Peyer's patch (tissue), 4 donors: Measurements from ENCODE around the gene TTC22.

Source experiments
- CTCF ChIP-seq, 6 experiments: fragments of 450-650 bp in 4 of 6; fragments of 200-600 bp in 2 of 6; sonication (generic) in 1 of 6; IDR thresholded peaks; one replicate each; pipeline ENCODE4 v1.5.1; 2017 to 2019; ENCODE audit warnings: antibody characterized with exemption in 6 of 6, mild to moderate bottlenecking in 3 of 6, moderate library complexity in 1 of 6
- POLR2A ChIP-seq, 2 donors: fragments of 450-650 bp; IDR thresholded peaks; one replicate each; pipeline ENCODE4 v1.5.1; 2017; ENCODE audit warnings: antibody characterized with exemption in 2 of 2, mild to moderate bottlenecking in 2 of 2, moderate library complexity in 2 of 2

DNA sequence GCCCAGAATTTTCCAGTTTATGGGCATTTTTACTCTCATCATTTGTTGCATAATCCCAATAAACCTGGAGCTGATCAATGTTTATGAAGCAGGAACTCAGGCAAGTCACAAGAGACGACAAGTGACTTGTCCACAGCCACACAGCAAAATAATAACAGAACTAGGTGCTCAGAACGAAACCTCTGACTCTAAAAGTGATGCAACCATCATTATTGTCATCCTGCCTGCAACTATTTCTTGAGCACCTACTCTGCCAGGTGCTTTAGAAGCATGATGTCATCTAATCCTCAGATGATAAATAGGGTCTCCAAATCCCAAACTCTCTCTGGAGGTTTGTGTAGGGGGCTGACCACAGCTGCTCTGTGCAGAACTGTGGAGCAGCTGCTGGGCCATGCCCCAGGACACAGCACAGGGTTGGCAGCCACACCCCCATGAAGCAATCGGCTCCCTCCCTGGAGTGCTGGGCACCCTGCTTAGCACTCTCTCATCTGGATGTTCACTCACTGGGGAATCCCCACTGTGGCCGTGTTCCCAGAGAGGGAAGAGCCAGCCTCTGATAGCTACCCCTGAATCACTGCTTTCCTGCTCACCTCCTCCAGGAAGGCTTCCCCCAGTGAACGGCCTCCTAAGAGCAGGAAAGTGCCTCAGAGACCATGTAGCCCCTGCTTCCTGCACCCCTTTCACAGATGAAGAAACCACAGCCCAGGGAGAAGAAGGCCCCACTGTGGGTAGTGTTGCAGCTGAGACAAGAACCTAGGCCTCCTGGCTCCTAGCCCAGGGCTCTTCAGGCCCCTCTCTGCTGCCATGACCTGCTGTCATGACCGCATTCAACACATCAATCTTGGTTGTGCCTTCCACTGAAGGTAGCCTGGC, 2.1 kb downstream of the TTC22 start:
- TF ChIP-seq CTCF (IDR thresholded peaks at IDR 0.05), result no peak
- TF ChIP-seq POLR2A (IDR thresholded peaks at IDR 0.05), result peak in 1 of 2 donors; percentile 59
